Measurements from ENCODE around the gene UBTD1.
"Not testable (repeated sequence)": the region's sequence is repeated elsewhere in the genome, so short reads cannot be mapped to it uniquely, and the experiment has no call there.

Gene UBTD1

DNA sequence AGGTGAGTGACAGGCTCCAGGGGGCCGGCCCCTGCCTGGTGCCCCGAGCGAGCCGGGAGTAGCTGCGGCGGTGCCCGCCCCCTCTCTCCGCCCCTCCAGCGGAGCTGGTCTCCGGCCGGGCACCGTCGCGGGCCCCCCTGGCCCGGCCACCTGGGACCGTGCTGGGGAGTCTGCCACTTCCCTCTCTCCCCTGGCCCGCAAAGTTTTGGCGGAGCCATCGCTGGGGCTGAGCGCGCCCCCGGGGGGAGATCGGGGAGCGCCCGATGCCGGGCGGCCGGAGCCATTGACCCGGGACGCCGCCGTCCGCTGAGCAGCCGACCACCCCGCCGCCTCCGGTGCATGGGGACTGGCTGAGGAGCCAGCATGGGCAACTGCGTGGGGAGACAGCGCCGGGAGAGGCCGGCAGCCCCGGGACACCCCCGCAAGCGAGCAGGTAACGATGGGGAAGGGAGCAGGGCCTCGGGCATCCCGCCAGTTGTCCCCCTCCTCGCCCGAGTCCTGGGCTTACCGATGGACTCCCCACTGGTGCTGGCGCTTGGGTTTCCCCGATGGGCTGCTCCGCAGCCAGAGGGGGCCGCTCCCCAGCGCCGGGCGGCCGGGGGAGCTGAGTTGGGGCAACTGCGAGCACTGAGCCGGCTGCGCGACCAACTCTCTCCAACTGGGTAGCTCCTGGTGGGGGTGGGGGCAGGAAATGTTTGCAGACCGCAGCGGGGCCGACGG lies at the start of gene UBTD1:
UBTD1 (plus strand) TSS at position 84 of the 720 bp plus-strand sequence; CDS start at position 364, 280 bp downstream.
- peak; percentile 51 for DNase-seq (ENCODE audit: low spot score)

DNA sequence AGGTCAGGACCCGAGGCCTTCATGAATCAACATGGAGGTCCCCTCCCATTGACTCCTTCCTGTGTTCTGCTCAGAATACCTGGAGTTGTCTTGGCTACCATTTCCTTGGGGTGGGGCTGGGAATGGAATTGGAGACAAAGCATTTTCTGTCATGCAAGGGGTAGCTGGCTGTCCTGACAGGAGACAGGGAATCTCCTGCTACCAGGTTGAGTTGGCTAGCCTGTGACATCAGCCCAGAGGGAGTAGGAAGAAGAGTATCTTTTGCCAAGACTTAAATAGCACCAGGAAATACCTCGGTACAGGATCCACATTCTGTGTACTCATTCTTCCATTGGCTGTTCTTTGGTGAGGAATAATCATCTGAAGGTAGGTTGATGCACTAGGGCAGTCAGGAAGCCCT lies 47.9 kb upstream of the UBTD1 start:
- no peak for DNase-seq (ENCODE audit: low spot score)

DNA sequence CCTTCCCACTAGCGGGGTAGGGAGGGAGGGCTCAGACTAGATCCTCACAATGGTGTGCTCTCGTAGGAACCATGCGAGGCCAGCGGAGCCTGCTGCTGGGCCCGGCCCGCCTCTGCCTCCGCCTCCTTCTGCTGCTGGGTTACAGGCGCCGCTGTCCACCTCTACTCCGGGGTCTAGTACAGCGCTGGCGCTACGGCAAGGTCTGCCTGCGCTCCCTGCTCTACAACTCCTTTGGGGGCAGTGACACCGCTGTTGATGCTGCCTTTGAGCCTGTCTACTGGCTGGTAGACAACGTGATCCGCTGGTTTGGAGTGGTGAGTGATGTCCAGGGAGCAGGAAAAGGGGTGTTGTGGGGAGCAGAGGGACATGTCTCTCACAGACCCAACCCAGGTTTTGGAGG lies 47.1 kb upstream of the UBTD1 start:
- DNase-seq (ENCODE audit: low spot score) = no peak

GRCh38 chr10:97452352-97452751 lies 46.4 kb upstream of the UBTD1 start:
- no peak for DNase-seq (ENCODE audit: low spot score)

GRCh38 chr10:97454330-97455036 lies 44.2 kb upstream of the UBTD1 start:
- DNase-seq (ENCODE audit: low spot score) = no peak

DNA sequence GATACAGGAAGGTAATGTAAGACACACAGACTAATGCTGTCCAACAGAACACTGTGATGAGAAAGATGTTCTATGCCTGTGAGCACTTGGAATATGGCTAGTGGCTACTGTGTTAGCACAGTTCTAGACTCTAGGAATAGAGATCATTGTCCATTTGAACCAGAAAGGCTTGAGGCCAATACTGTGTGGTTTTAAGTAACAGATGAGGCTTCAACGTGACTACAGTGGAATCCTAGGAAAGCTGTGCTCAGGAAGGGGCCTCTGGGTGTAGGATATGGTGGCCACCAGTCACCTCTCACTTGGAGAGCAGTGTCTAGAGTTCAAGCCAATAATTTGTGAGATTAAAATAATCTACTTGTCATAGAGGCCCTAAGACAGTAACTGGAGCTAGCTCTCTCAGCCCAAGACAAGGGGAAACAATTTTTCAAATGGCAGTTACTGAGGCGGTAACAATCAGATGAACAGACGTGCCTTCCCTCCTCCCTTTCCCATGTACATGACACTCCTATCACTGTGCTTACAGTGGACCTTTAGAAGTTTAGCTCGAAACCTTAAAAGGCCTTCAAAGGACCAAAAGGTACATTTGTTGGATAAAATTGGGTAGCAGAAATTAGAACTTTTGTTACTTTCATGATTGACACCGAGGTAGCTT lies 42.6 kb upstream of the UBTD1 start:
- DNase-seq (ENCODE audit: low spot score) = no peak

DNA sequence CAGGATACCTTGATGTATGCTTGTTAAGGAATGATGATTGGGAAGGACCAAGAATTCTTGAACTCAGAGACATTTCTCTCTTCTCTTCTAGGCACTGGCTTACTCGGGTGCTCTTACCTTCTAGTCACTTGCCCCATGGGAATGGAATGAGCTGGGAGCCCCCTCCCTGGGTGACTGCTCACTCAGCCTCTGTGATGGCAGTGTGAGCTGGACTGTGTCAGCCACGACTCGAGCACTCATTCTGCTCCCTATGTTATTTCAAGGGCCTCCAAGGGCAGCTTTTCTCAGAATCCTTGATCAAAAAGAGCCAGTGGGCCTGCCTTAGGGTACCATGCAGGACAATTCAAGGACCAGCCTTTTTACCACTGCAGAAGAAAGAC lies 42.0 kb upstream of the UBTD1 start:
- DNase-seq (ENCODE audit: low spot score) = no peak

DNA sequence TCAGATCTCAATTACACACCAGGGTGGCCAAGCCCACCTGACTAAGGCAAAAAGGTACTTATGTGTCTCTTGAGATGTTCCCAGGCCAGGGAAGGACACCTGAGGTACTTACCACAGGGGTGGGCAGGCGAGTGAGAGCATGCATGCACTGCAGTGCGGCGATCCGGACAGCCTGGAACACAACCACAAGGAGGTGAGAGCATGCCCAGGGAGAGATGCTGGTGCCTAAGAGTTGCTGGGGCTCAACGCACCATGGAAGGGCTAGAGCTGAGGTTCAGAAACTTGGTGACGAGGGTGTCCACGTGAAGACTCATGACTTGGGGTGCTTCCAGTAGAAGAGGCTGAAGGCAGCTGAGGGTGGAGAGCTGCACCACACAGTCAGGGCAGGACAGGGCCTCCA lies 39.6 kb upstream of the UBTD1 start:
- no peak for DNase-seq (ENCODE audit: low spot score)

- no peak for DNase-seq (ENCODE audit: low spot score)
Observed at GRCh38 chr10:97459933-97460332, 38.8 kb upstream of the UBTD1 start.

DNA sequence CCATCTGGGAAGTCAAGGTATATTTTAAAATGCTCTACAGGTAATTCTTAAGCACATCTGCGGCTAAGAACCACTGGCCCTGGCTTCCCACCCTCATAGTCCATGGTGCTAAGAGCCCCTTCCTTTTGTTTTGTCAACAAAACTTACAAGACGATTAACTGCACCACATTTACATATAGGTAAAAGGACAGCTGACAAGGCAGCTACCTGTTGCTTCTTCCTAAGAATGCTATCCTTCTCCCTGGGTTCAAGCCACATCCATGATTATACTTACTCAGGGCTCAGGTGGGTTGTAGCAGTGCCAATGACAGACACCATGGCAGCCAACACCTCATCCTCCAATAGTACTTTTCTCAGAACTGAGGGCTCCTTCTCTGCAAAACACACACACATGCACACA lies 36.4 kb upstream of the UBTD1 start:
- no peak for DNase-seq (ENCODE audit: low spot score)

DNA sequence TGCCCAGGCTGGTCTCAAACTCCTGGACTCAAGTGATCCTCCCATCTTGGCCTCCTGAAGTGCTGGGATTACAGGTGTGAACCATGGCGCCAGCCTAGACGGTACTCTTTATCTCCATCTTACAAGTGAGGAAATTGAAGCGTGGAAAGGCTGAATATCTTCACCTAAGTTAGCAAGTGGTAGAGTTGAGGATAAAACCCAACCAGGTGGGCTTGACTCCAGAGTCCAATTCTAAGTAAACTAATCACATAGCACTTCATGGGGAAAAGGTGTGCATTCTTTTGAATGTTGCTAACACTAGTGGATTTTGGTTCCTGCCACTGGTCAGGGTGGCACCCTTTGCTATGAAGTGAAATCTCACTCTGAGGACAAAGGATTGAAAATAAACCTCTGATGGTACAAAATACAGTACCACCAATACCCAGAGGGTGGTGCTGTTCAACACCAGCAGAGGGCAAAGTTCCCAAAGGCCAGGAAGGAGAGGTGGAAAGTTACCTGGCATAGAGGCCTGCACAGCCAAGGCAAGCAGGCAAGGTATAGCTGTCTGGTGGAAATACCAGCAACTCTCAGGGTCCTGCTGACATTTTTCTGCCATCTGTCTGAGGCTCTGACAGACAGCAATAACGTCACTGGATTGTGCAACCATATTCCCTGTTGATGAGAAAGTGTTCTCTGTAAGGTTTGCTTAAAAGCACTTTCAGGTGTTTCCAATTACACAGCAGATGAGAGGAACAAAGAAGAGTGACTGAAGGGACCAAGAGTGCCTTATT lies 35.2 kb upstream of the UBTD1 start:
- DNase-seq (ENCODE audit: low spot score) = peak; percentile 52

- DNase-seq (ENCODE audit: low spot score) = no peak
Observed at GRCh38 chr10:97464226-97464625, 34.5 kb upstream of the UBTD1 start.

DNA sequence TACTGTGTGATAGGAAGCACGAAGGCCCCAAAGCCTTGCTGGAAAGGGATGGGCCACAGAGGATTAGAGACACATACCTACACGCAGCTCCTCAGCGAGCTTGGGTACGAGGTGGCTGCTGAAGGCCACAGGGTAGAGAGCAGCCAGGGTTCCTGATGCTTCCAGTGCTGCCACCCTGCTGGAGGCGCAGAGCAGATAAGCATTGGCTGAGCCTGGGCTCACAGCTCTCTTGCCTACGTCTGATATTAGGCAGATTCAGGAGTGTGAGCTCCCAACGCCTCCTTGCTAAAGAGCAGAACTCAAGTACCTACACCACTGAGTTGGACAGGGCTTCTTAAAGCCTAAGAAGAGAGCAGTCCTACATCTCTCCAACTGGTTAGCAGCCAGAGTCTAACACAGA lies 32.7 kb upstream of the UBTD1 start:
- no peak for DNase-seq (ENCODE audit: low spot score)

DNA sequence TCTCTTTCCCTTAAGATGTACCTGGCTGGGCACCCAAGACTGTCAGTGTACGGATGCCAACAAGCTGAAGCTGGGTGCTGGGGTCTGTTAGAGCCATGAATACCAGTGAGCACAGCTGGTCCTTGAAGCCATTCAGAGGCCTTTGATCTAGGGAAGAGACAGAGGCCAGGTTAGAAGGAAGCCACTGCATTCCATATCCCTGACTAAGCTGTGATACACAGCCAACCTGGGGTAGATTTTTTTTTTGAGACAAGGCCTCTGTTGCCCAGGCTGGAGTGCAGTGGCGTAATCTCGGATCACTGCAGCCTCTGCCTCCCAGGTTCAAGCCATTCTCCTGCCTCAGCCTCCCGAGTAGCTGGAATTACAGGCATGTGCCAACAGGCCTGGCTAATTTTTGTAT lies 32.0 kb upstream of the UBTD1 start:
- DNase-seq (ENCODE audit: low spot score) = no peak

DNA sequence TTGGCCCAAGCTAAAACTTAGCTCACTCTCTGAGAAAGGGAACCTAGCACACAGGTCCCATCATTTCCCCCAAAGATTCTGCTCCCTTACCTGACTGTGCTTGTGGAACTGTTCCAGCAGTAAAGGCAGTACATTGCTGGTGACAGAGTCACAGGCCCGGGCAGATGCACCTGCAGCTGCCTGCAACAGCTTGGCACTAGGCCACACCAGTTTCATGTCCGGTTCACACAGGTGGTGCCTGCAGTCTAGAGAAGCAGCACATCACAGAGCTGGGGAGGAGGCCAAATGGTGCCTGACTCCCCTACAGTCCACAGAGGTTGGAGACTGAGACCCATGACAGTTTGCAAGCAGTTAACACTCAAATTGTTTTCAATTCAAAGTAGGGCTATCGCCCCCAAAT lies 30.6 kb upstream of the UBTD1 start:
- DNase-seq (ENCODE audit: low spot score) = no peak

- not testable (repeated sequence) for DNase-seq (ENCODE audit: low spot score)
Observed at GRCh38 chr10:97468781-97469180, 29.9 kb upstream of the UBTD1 start.

DNA sequence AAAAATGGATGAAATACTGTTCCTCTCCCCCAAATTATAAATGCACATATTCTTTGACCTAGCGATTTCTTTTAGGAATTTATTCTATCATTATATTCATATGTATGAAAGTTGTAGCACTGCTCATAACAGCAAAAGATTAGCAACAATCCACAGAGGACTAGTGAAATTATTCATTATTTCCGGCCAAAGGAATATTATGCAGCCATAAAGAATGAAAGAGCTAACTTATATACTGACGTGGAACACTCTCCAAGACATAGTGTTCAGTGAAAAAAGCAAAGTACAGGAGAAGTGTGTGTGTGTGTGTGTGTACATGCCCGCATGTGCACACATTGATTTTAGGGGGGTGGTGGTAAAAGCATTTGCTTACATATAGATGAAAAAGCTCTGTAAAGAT lies 23.8 kb upstream of the UBTD1 start:
- no peak for DNase-seq (ENCODE audit: low spot score)

- DNase-seq (ENCODE audit: low spot score) = no peak
Observed at GRCh38 chr10:97475936-97476594, 22.7 kb upstream of the UBTD1 start.

- not testable (repeated sequence) for DNase-seq (ENCODE audit: low spot score)
Observed at GRCh38 chr10:97479410-97479809, 19.3 kb upstream of the UBTD1 start.

- no peak for DNase-seq (ENCODE audit: low spot score)
Observed at GRCh38 chr10:97479939-97480338, 18.8 kb upstream of the UBTD1 start.

GRCh38 chr10:97481071-97481470 lies 17.7 kb upstream of the UBTD1 start:
- no peak for DNase-seq (ENCODE audit: low spot score)

GRCh38 chr10:97482381-97482780 lies 16.3 kb upstream of the UBTD1 start:
- no peak for DNase-seq (ENCODE audit: low spot score)
